Natural killer cell (primary cell): ENCODE data around the gene EYS. TPM values are rescaled to one million over a fixed set of nuclear protein-coding genes. Genes with fewer than 3 reads are reported as not detected.
"Not testable (repeated sequence)": the region's sequence is repeated elsewhere in the genome, so short reads cannot be mapped to it uniquely, and the experiment has no call there.

Experiments used
- ATAC-seq, 3 donors: fragments of 150-1000 bp in 2 of 3; fragments of 200-7000 bp in 1 of 3; cut with Tn5 transposase; 1 replicate in 1 of 3; 2 replicates in 2 of 3; pipeline ENCODE4 v1.10.0; 2021; ENCODE audit warnings: mild to moderate bottlenecking in 2 of 3, moderate library complexity in 2 of 3
- DNase-seq, 2 donors: peaks; one replicate each; pipeline versions ENCODE4 v3.0.0 to v3.0.0-alpha.2; 2013 to 2021; ENCODE audit warnings: mixed read lengths in 1 of 2
- H3K27ac ChIP-seq: one replicate; pipeline ENCODE4 v1.5.1; 2013; ENCODE audit warnings: mild to moderate bottlenecking, low read length
- H3K27me3 ChIP-seq: one replicate; pipeline ENCODE4 v1.6.1; 2013; ENCODE audit warnings: low read length; ENCODE audit not compliant: control insufficient read depth, insufficient read depth
- H3K36me3 ChIP-seq: one replicate; pipeline ENCODE4 v1.6.1; 2013; ENCODE audit warnings: low read length; ENCODE audit not compliant: control insufficient read depth, insufficient read depth
- H3K4me1 ChIP-seq: one replicate; pipeline ENCODE4 v1.6.1; 2013; ENCODE audit warnings: low read length; ENCODE audit not compliant: control insufficient read depth, insufficient read depth
- H3K4me3 ChIP-seq: one replicate; pipeline ENCODE4 v1.5.1; 2013; ENCODE audit warnings: low read length
- H3K9me3 ChIP-seq: one replicate; pipeline ENCODE4 v1.6.1; 2013; ENCODE audit warnings: low read length; ENCODE audit not compliant: control insufficient read depth, insufficient read depth
- H3K27ac Mint-ChIP-seq, 2 donors: one replicate each; pipeline ENCODE4 v1.8.0; 2022; ENCODE audit warnings: mild to moderate bottlenecking in 2 of 2, mixed read lengths in 2 of 2, moderate library complexity in 1 of 2
- H3K27me3 Mint-ChIP-seq, 2 donors: one replicate each; pipeline ENCODE4 v1.8.0; 2022; ENCODE audit warnings: low read depth in 2 of 2, mixed read lengths in 2 of 2
- H3K36me3 Mint-ChIP-seq: one replicate; pipeline ENCODE4 v1.8.0; 2022; ENCODE audit warnings: mixed read lengths
- H3K4me1 Mint-ChIP-seq, 2 donors: one replicate each; pipeline ENCODE4 v1.8.0; 2022; ENCODE audit warnings: mixed read lengths in 2 of 2
- H3K4me3 Mint-ChIP-seq: one replicate; pipeline ENCODE4 v1.8.0; 2022; ENCODE audit warnings: mild to moderate bottlenecking, moderate library complexity, mixed read lengths
- H3K9me3 Mint-ChIP-seq, 2 donors: one replicate each; pipeline ENCODE4 v1.8.0; 2022; ENCODE audit warnings: mixed read lengths in 2 of 2
- CTCF ChIP-seq: fragments of 200-600 bp; IDR thresholded peaks from one replicate; pipeline ENCODE4 v1.8.0; 2022; ENCODE audit warnings: antibody characterized with exemption
- WGBS: methylation state at CpG from one replicate; pipeline ENCODE4 v1.1.7; 2013; ENCODE audit warnings: missing lambda C conversion rate; ENCODE audit not compliant: insufficient coverage; 5-methylcytosine and 5-hydroxymethylcytosine counted together
- intact Hi-C: fragments of 100-400 bp; cut with micrococcal nuclease; formaldehyde crosslinking; loops from one replicate; pipeline ENCODE4 v1.14.2; 2022
- total RNA-seq, 4 donors: library from RNA; stranded (reverse); fragments of 120-200 nt in 1 of 4; gene quantifications; one replicate each; pipeline versions ENCODE4 v1.2.3 to v1.2.4, GENCODE V29; 2013 to 2022

Gene EYS
- total RNA-seq, 3 donors from 2014 or later (not counting 1 experiment from before 2014, with no cell fraction given): 0.55 TPM; not detected in 2

GRCh38 chr6:65633501-65633900 is 73.5 kb downstream of the EYS start:
- peaks cover 14% of the 10 kb centered on the region for H3K9me3 ChIP-seq
- no peaks in the 10 kb centered on the region for H3K27me3 ChIP-seq
- Mint-ChIP-seq H3K4me3 (no peak overlapping the region), H3K4me1 (no peaks in the 10 kb centered on the region), H3K9me3 (peaks cover 6 to 23% of the 10 kb centered on the region in 2 donors), H3K27me3 (no peaks in the 10 kb centered on the region), H3K36me3 (peaks cover 8% of the 10 kb centered on the region), H3K27ac (no peak overlapping the region)
- no peak overlapping the region for H3K27ac ChIP-seq
- H3K4me3 ChIP-seq: no peak overlapping the region
- H3K4me1 ChIP-seq: no peaks in the 10 kb centered on the region
- no peak for DNase-seq
- no peak for TF ChIP-seq CTCF
- peak in 1 of 3 donors; percentile 48 for ATAC-seq
- no peaks in the 10 kb centered on the region for H3K36me3 ChIP-seq
- no CpG with 5 or more reads among the region's 1 CpG for WGBS
- intact Hi-C loops: no loop called here

- TF ChIP-seq CTCF: no peak
- Histone ChIP-seq H3K4me1 (no peaks in the 10 kb centered on the region), H3K9me3 (peaks cover 6% of the 10 kb centered on the region), H3K27ac (no peak overlapping the region), H3K27me3 (no peaks in the 10 kb centered on the region), H3K36me3 (no peaks in the 10 kb centered on the region), H3K4me3 (no peak overlapping the region)
- no peak for ATAC-seq
- Mint-ChIP-seq H3K4me1 (no peaks in the 10 kb centered on the region), H3K36me3 (peaks cover 8% of the 10 kb centered on the region), H3K27me3 (no peaks in the 10 kb centered on the region), H3K4me3 (no peak overlapping the region), H3K27ac (no peak overlapping the region), H3K9me3 (peaks cover 9 to 26% of the 10 kb centered on the region in 2 donors)
- WGBS: 53% methylated on average over 1 of the region's 2 CpGs
- no peak for DNase-seq
- intact Hi-C loops: no loop called here
These were observed 75.3 kb downstream of the EYS start for GRCh38 chr6:65631711-65632110.

- H3K4me3 Mint-ChIP-seq, intact Hi-C loops, H3K27me3 Mint-ChIP-seq, H3K4me3 ChIP-seq, H3K27me3 ChIP-seq, H3K27ac Mint-ChIP-seq, H3K4me1 ChIP-seq, ATAC-seq, H3K9me3 ChIP-seq, DNase-seq, H3K27ac ChIP-seq, H3K36me3 ChIP-seq, H3K4me1 Mint-ChIP-seq, H3K36me3 Mint-ChIP-seq: not testable (repeated sequence)
- WGBS: 94% methylated on average over 26 of the region's 35 CpGs
- peaks cover 12 to 30% of the 10 kb centered on the region in 2 donors for H3K9me3 Mint-ChIP-seq
These were observed 79.5 kb downstream of the EYS start for GRCh38 chr6:65627434-65627999.

GRCh38 chr6:65627015-65627414 is 80.0 kb downstream of the EYS start:
- H3K4me1 ChIP-seq: no peaks in the 10 kb centered on the region
- no peaks in the 10 kb centered on the region for H3K36me3 ChIP-seq
- Mint-ChIP-seq H3K9me3 (peaks cover 12 to 30% of the 10 kb centered on the region in 2 donors), H3K36me3 (peaks cover 8% of the 10 kb centered on the region), H3K4me1 (no peaks in the 10 kb centered on the region), H3K27me3 (no peaks in the 10 kb centered on the region), H3K4me3 (no peak overlapping the region), H3K27ac (no peak overlapping the region)
- H3K9me3 ChIP-seq: peaks cover 5% of the 10 kb centered on the region
- H3K27ac ChIP-seq: no peak overlapping the region
- ATAC-seq: no peak
- H3K4me3 ChIP-seq: no peak overlapping the region
- no peak for DNase-seq
- 79% methylated on average over 5 of the region's 5 CpGs for WGBS
- no peaks in the 10 kb centered on the region for H3K27me3 ChIP-seq
- TF ChIP-seq CTCF: no peak
- intact Hi-C loops: no loop called here
